ENCODE data around the gene TBCD. TPM values are rescaled to one million over a fixed set of nuclear protein-coding genes. Genes with fewer than 3 reads are reported as not detected.
"Not testable (repeated sequence)": the region's sequence is repeated elsewhere in the genome, so short reads cannot be mapped to it uniquely, and the experiment has no call there.

Gene TBCD
- polyA plus RNA-seq, 1 donor from 2014 or later = 67.2 TPM

DNA sequence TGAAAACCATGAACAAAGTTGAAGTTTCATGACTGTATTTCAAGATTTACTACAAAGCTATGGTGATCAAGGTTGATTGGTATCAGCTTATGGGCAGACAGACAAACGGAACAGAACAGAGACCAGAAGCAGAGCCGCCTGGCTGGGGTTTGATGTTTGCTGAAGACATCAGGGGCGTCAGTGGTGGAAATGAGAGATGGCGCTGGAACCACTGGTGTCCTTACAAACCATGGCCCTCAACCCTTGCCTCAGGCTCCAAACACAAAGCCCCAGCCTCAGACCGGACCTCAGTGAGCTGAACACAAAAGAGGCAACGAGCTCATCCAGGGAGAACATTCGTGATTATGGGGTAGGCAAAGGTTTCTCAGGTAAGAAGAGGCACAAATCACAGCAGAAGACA, 214.6 kb downstream of the TBCD start:
- Histone ChIP-seq H3K4me3 (ENCODE audit: low read length) (no peak overlapping the region), H4K20me1 (ENCODE audit: insufficient read depth) (no peaks in the 10 kb centered on the region), H3K27ac (ENCODE audit: low read length) (no peak overlapping the region), H3K9ac (ENCODE audit: low read length) (no peak overlapping the region), H3K27me3 (ENCODE audit: insufficient read depth, low read depth, low read length) (no peaks in the 10 kb centered on the region), H3K9me2 (ENCODE audit: insufficient read depth, low read length) (no peaks in the 10 kb centered on the region), H3K36me3 (ENCODE audit: insufficient read depth, low read length) (no peaks in the 10 kb centered on the region), H2AFZ (ENCODE audit: low read depth, low read length) (no peak overlapping the region), H3K4me2 (ENCODE audit: low read length) (no peak overlapping the region), H3K79me2 (replicated peaks; ENCODE audit: insufficient read depth, low read length) (no peaks in the 10 kb centered on the region), H3F3A (ENCODE audit: insufficient read depth, low read length, poor library complexity, severe bottlenecking) (no peaks in the 10 kb centered on the region), H3K9me3 (ENCODE audit: low read length) (no peaks in the 10 kb centered on the region)
- TF ChIP-seq SMC3 (conservative IDR thresholded peaks at IDR 0.05; ENCODE audit: poor library complexity) (no peak), EP300 (conservative IDR thresholded peaks at IDR 0.05; ENCODE audit: poor library complexity, severe bottlenecking) (no peak), EZH2 (IDR thresholded peaks at IDR 0.05; ENCODE audit: borderline replicate concordance, insufficient read depth, low read length, poor library complexity, severe bottlenecking) (no peak), MXI1 (conservative IDR thresholded peaks at IDR 0.05; ENCODE audit: poor library complexity, severe bottlenecking) (no peak), RAD21 (conservative IDR thresholded peaks at IDR 0.05) (no peak), POLR2AphosphoS5 (IDR thresholded peaks at IDR 0.05) (no peak)
- TF ChIP-seq, protein P1, sequence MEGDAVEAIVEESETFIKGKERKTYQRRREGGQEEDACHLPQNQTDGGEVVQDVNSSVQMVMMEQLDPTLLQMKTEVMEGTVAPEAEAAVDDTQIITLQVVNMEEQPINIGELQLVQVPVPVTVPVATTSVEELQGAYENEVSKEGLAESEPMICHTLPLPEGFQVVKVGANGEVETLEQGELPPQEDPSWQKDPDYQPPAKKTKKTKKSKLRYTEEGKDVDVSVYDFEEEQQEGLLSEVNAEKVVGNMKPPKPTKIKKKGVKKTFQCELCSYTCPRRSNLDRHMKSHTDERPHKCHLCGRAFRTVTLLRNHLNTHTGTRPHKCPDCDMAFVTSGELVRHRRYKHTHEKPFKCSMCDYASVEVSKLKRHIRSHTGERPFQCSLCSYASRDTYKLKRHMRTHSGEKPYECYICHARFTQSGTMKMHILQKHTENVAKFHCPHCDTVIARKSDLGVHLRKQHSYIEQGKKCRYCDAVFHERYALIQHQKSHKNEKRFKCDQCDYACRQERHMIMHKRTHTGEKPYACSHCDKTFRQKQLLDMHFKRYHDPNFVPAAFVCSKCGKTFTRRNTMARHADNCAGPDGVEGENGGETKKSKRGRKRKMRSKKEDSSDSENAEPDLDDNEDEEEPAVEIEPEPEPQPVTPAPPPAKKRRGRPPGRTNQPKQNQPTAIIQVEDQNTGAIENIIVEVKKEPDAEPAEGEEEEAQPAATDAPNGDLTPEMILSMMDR (IDR thresholded peaks at IDR 0.05; ENCODE audit: poor library complexity, severe bottlenecking) = no peak
- TF ChIP-seq, protein P2, sequence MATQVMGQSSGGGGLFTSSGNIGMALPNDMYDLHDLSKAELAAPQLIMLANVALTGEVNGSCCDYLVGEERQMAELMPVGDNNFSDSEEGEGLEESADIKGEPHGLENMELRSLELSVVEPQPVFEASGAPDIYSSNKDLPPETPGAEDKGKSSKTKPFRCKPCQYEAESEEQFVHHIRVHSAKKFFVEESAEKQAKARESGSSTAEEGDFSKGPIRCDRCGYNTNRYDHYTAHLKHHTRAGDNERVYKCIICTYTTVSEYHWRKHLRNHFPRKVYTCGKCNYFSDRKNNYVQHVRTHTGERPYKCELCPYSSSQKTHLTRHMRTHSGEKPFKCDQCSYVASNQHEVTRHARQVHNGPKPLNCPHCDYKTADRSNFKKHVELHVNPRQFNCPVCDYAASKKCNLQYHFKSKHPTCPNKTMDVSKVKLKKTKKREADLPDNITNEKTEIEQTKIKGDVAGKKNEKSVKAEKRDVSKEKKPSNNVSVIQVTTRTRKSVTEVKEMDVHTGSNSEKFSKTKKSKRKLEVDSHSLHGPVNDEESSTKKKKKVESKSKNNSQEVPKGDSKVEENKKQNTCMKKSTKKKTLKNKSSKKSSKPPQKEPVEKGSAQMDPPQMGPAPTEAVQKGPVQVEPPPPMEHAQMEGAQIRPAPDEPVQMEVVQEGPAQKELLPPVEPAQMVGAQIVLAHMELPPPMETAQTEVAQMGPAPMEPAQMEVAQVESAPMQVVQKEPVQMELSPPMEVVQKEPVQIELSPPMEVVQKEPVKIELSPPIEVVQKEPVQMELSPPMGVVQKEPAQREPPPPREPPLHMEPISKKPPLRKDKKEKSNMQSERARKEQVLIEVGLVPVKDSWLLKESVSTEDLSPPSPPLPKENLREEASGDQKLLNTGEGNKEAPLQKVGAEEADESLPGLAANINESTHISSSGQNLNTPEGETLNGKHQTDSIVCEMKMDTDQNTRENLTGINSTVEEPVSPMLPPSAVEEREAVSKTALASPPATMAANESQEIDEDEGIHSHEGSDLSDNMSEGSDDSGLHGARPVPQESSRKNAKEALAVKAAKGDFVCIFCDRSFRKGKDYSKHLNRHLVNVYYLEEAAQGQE (IDR thresholded peaks at IDR 0.05; ENCODE audit: borderline replicate concordance) = no peak

DNA sequence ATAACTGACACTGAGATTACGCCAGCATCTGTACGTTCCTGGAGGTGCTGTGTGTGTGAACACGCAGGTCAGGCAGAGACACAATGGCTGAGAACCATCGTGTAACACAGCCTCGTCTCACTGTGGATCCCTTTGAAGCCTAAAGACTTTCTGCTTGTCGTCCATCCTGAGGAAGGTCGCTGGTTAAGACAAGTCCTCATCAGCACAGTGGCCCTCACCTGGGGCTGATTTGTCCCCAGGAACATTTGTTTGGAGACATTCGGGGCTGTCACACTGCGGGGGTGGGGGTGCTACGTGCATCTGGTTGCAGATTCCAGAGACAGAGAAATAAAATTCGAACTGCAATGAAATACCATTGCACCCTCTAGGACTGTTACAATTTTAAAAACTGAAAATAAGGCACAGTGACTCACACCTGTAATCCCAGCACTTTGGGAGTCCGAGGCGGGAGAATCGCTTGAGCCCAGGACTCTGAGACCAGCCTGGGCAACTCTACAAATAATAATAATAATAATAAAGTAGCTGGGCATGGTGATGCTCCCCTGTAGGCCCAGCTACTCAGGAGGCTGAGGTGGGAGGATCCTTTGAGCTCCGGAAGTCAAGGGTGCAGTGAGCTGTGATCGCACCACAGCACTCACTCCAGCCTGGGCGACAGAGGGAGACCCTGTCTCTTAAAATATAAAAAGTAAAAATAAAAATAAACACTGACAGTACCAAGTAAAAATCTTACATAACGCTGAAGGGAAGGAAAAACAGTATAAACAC, 215.6 kb downstream of the TBCD start:
- Histone ChIP-seq H3F3A (ENCODE audit: insufficient read depth, low read length, poor library complexity, severe bottlenecking) (no peaks in the 10 kb centered on the region), H4K20me1 (ENCODE audit: insufficient read depth) (no peaks in the 10 kb centered on the region), H3K9ac (ENCODE audit: low read length) (no peak overlapping the region), H3K36me3 (ENCODE audit: insufficient read depth, low read length) (no peaks in the 10 kb centered on the region), H3K9me2 (ENCODE audit: insufficient read depth, low read length) (no peaks in the 10 kb centered on the region), H3K4me3 (ENCODE audit: low read length) (no peak overlapping the region), H3K27me3 (ENCODE audit: insufficient read depth, low read depth, low read length) (no peaks in the 10 kb centered on the region), H3K27ac (ENCODE audit: low read length) (no peak overlapping the region), H3K9me3 (ENCODE audit: low read length) (no peaks in the 10 kb centered on the region), H2AFZ (ENCODE audit: low read depth, low read length) (no peak overlapping the region), H3K4me2 (ENCODE audit: low read length) (no peak overlapping the region), H3K79me2 (replicated peaks; ENCODE audit: insufficient read depth, low read length) (no peaks in the 10 kb centered on the region)
- no peak for TF ChIP-seq RAD21 (conservative IDR thresholded peaks at IDR 0.05)
- TF ChIP-seq EP300 (conservative IDR thresholded peaks at IDR 0.05; ENCODE audit: poor library complexity, severe bottlenecking) = no peak
- no peak for TF ChIP-seq EZH2 (IDR thresholded peaks at IDR 0.05; ENCODE audit: borderline replicate concordance, insufficient read depth, low read length, poor library complexity, severe bottlenecking)
- no peak for TF ChIP-seq MXI1 (conservative IDR thresholded peaks at IDR 0.05; ENCODE audit: poor library complexity, severe bottlenecking)
- no peak for TF ChIP-seq SMC3 (conservative IDR thresholded peaks at IDR 0.05; ENCODE audit: poor library complexity)

DNA sequence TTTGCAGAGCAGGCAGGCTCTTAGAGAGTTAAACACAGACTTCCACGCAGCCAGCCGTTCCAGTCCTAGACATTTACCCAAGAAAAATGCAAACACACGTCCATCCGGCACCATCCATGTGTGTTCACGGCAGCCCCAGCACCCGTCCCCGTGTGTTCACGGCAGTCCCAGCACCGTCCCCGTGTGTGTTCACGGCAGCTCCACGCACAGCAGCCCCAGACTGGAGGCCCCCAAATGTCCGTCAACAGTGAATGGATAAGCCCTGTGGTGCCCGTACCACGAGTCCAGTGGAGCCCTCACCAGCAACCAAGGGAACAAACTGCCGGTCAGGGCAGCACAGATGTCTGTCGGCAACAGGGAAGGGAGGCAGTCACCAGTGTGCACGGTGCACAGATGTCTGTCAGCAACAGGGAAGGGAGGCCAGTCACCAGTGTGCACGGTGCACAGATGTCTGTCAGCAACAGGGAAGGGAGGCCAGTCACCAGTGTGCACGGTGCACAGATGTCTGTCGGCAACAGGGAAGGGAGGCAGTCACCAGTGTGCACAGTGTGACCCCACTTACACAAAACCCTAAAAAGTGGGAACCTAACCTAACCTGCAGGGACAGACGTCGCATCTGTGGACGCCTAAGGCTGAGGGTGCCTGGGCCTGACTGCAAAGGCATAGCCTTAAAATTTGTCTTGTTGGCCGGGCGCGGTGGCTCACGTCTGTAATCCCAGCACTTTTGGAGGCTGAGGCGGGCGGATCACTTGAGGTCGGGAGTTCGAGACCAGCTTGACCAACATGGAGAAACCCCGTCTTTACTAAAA, 216.4 kb downstream of the TBCD start:
- H3K4me3 ChIP-seq (ENCODE audit: low read length); H3K4me2 ChIP-seq (ENCODE audit: low read length): not testable (repeated sequence)

More for the DNA sequence above, 216.4 kb downstream of the TBCD start:
- not testable (repeated sequence) for H3K79me2 ChIP-seq (replicated peaks; ENCODE audit: insufficient read depth, low read length); H3K27ac ChIP-seq (ENCODE audit: low read length); H3K9me2 ChIP-seq (ENCODE audit: insufficient read depth, low read length); H3K36me3 ChIP-seq (ENCODE audit: insufficient read depth, low read length); H4K20me1 ChIP-seq (ENCODE audit: insufficient read depth); H3K27me3 ChIP-seq (ENCODE audit: insufficient read depth, low read depth, low read length); H2AFZ ChIP-seq (ENCODE audit: low read depth, low read length); H3F3A ChIP-seq (ENCODE audit: insufficient read depth, low read length, poor library complexity, severe bottlenecking); H3K9me3 ChIP-seq (ENCODE audit: low read length); H3K9ac ChIP-seq (ENCODE audit: low read length)

All from neural cell (in vitro differentiated cells).